Stomach smooth muscle (tissue), 2 donors: ENCODE results near the gene FAM53A.

Source experiments
- H3K27ac ChIP-seq: one replicate; pipeline ENCODE4 v1.7.0; 2013; ENCODE audit warnings: mild to moderate bottlenecking, low read length, inconsistent platforms
- H3K27me3 ChIP-seq, 2 donors: one replicate each; pipeline ENCODE4 v1.7.0; 2013; ENCODE audit warnings: low read length in 2 of 2; ENCODE audit not compliant: insufficient read depth in 2 of 2, control insufficient read depth in 1 of 2
- H3K36me3 ChIP-seq, 2 donors: one replicate each; pipeline ENCODE4 v1.7.0; 2013; ENCODE audit warnings: low read length in 2 of 2; ENCODE audit not compliant: control insufficient read depth in 2 of 2, insufficient read depth in 2 of 2
- H3K4me1 ChIP-seq: one replicate; pipeline ENCODE4 v1.7.0; 2013; ENCODE audit warnings: low read length; ENCODE audit not compliant: control insufficient read depth, insufficient read depth
- H3K4me3 ChIP-seq, 2 donors: one replicate each; pipeline ENCODE4 v1.7.0; 2013; ENCODE audit warnings: low read length in 2 of 2
- H3K9ac ChIP-seq, 2 donors: one replicate each; pipeline ENCODE4 v1.7.0; 2013; ENCODE audit warnings: low read length in 2 of 2, mild to moderate bottlenecking in 1 of 2
- H3K9me3 ChIP-seq, 2 donors: one replicate each; pipeline ENCODE4 v1.7.0; 2013; ENCODE audit warnings: low read length in 2 of 2; ENCODE audit not compliant: control insufficient read depth in 2 of 2
- donor health status: healthy.
- donor health status: Pancreatic carcinoma.

FAM53A gene

GRCh38 chr4:1722551-1723118 is 38.5 kb upstream of the FAM53A start:
- no peaks in the 10 kb centered on the region for H3K9me3 ChIP-seq
- peaks cover 38% of the 10 kb centered on the region for H3K4me1 ChIP-seq
- H3K27ac ChIP-seq: no peak overlapping the region
- H3K9ac ChIP-seq: no peak overlapping the region
- no peak overlapping the region for H3K4me3 ChIP-seq
- no peaks in the 10 kb centered on the region for H3K27me3 ChIP-seq
- H3K36me3 ChIP-seq: peaks cover 11 to 13% of the 10 kb centered on the region in 2 donors

GRCh38 chr4:1721666-1722550 is 37.8 kb upstream of the FAM53A start:
- Histone ChIP-seq H3K27ac (no peak overlapping the region), H3K27me3 (no peaks in the 10 kb centered on the region), H3K4me1 (peaks cover 39% of the 10 kb centered on the region), H3K9me3 (no peaks in the 10 kb centered on the region), H3K9ac (no peak overlapping the region), H3K4me3 (peak overlapping the region in 1 of 2 donors; percentile 40), H3K36me3 (peaks cover 13 to 16% of the 10 kb centered on the region in 2 donors)

GRCh38 chr4:1721003-1721665 is 37.0 kb upstream of the FAM53A start, which contains the start of the genes TACC3 and TMEM129:
Gene TACC3, plus strand, starts transcription at chr4:1721521. Its CDS starts 1,901 bp downstream, at chr4:1723422.
Gene TMEM129, minus strand, starts transcription at chr4:1721323. Its CDS starts 486 bp downstream, at chr4:1720837.
- Histone ChIP-seq H3K9ac (peak within 1 kb of the TSS; percentile 84 to 86), H3K36me3 (peaks cover 13 to 21% of the 10 kb centered on the region in 2 donors), H3K4me1 (peaks cover 36% of the 10 kb centered on the region), H3K27me3 (no peaks in the 10 kb centered on the region), H3K27ac (peak within 1 kb of the TSS; percentile 90), H3K4me3 (peak within 1 kb of the TSS; percentile 74 to 90), H3K9me3 (no peaks in the 10 kb centered on the region)

- H3K9me3 ChIP-seq: no peaks in the 10 kb centered on the region
- peaks cover 12 to 18% of the 10 kb centered on the region in 2 donors for H3K36me3 ChIP-seq
- peak overlapping the region; percentile 90 for H3K27ac ChIP-seq
- peaks cover 36% of the 10 kb centered on the region for H3K4me1 ChIP-seq
- no peaks in the 10 kb centered on the region for H3K27me3 ChIP-seq
- peak overlapping the region; percentile 74 to 90 for H3K4me3 ChIP-seq
- peak overlapping the region; percentile 84 to 86 for H3K9ac ChIP-seq
These were observed 36.3 kb upstream of the FAM53A start for GRCh38 chr4:1720163-1720983.

GRCh38 chr4:1718095-1718850 is 34.2 kb upstream of the FAM53A start:
- peaks cover 8 to 18% of the 10 kb centered on the region in 2 donors for H3K36me3 ChIP-seq
- H3K9ac ChIP-seq: no peak overlapping the region
- no peak overlapping the region for H3K27ac ChIP-seq
- H3K4me3 ChIP-seq: no peak overlapping the region
- no peaks in the 10 kb centered on the region for H3K9me3 ChIP-seq
- H3K27me3 ChIP-seq: no peaks in the 10 kb centered on the region
- H3K4me1 ChIP-seq: peaks cover 38% of the 10 kb centered on the region

- no peak overlapping the region for H3K4me3 ChIP-seq
- peaks cover 8 to 18% of the 10 kb centered on the region in 2 donors for H3K36me3 ChIP-seq
- peaks cover 39% of the 10 kb centered on the region for H3K4me1 ChIP-seq
- no peaks in the 10 kb centered on the region for H3K27me3 ChIP-seq
- no peak overlapping the region for H3K9ac ChIP-seq
- H3K9me3 ChIP-seq: no peaks in the 10 kb centered on the region
- H3K27ac ChIP-seq: no peak overlapping the region
These were observed 33.3 kb upstream of the FAM53A start for GRCh38 chr4:1717129-1718094.

- no peaks in the 10 kb centered on the region for H3K27me3 ChIP-seq
- H3K36me3 ChIP-seq: peaks cover 8 to 18% of the 10 kb centered on the region in 2 donors
- H3K27ac ChIP-seq: no peak overlapping the region
- no peak overlapping the region for H3K4me3 ChIP-seq
- H3K9ac ChIP-seq: no peak overlapping the region
- H3K4me1 ChIP-seq: peaks cover 35% of the 10 kb centered on the region
- H3K9me3 ChIP-seq: no peaks in the 10 kb centered on the region
These were observed 32.2 kb upstream of the FAM53A start for GRCh38 chr4:1716065-1716945.

- H3K4me3 ChIP-seq: no peak overlapping the region
- peaks cover 39% of the 10 kb centered on the region for H3K4me1 ChIP-seq
- H3K9me3 ChIP-seq: no peaks in the 10 kb centered on the region
- H3K9ac ChIP-seq: peak overlapping the region in 1 of 2 donors; percentile 29
- H3K36me3 ChIP-seq: peaks cover 8 to 18% of the 10 kb centered on the region in 2 donors
- no peak overlapping the region for H3K27ac ChIP-seq
- H3K27me3 ChIP-seq: no peaks in the 10 kb centered on the region
These were observed 31.1 kb upstream of the FAM53A start for GRCh38 chr4:1715002-1715758.
